ENCODE results near the gene CASR. TPM values are rescaled to one million over a fixed set of nuclear protein-coding genes. Genes with fewer than 3 reads are reported as not detected.

CASR gene
- polyA plus RNA-seq, 1 of the 3 experiments (the other 2 are of a cell fraction) = not detected

DNA sequence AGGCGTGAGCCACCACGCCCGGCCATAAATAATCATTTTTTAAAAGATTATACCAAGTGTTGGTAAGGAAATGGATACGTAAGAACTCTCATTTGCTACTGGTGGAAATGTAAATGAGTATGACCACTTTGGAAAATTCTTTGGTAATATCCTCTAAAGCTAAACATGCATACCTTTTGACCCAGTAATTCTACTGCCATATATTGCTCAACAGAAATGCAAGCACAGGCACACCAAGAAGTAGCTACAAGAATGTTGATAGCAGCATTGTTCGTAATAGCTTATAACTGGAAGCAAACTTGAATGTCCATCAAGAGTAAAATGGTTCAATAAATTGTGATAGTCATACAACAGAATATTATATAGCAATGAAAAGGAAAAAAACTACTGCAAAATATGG is 4.8 kb upstream of the CASR start:
- no peaks in the 10 kb centered on the region for H3K79me2 ChIP-seq (ENCODE audit: insufficient read depth)
- H3K27ac ChIP-seq (ENCODE audit: low read depth in 2 of 2, low read length in 1 of 2) = no peak overlapping the region
- H3K27me3 ChIP-seq (ENCODE audit: insufficient read depth) = peaks cover 7% of the 10 kb centered on the region; the same call in 1 of the 2 replicates
- POLR2A ChIA-PET = no interaction called here
- H3K4me1 ChIP-seq (ENCODE audit: control insufficient read depth in 1 of 2, insufficient read depth in 2 of 2, low read depth in 1 of 2, low read length in 1 of 2) = no peaks in the 10 kb centered on the region
- no peak overlapping the region for H3K9ac ChIP-seq
- no peaks in the 10 kb centered on the region for H3K36me3 ChIP-seq (replicated peaks in 1 of 2; ENCODE audit: control insufficient read depth in 1 of 2, insufficient read depth in 2 of 2, low read length in 1 of 2)
- TF ChIP-seq MXI1 (IDR thresholded peaks at IDR 0.05; ENCODE audit: low read depth, low read length) (no peak), GATA2 (CRISPR knock-in tag; IDR thresholded peaks at IDR 0.05) (no peak), TCF12 (IDR thresholded peaks at IDR 0.05) (no peak), EZH2phosphoT487 (IDR thresholded peaks at IDR 0.05; ENCODE audit: borderline replicate concordance, low read depth) (no peak), TEAD4 (IDR thresholded peaks at IDR 0.05; ENCODE audit: borderline replicate concordance, insufficient read depth) (no peak), SMC3 (IDR thresholded peaks at IDR 0.05; ENCODE audit: low read depth, low read length) (no peak), RXRA (IDR thresholded peaks at IDR 0.05; ENCODE audit: borderline replicate concordance, low read depth) (no peak), FOSL2 (IDR thresholded peaks at IDR 0.05; ENCODE audit: borderline replicate concordance, low read depth) (no peak), ZBTB33 (IDR thresholded peaks at IDR 0.05; ENCODE audit: borderline replicate concordance, low read depth) (no peak)
- TF ChIP-seq, protein P1, sequence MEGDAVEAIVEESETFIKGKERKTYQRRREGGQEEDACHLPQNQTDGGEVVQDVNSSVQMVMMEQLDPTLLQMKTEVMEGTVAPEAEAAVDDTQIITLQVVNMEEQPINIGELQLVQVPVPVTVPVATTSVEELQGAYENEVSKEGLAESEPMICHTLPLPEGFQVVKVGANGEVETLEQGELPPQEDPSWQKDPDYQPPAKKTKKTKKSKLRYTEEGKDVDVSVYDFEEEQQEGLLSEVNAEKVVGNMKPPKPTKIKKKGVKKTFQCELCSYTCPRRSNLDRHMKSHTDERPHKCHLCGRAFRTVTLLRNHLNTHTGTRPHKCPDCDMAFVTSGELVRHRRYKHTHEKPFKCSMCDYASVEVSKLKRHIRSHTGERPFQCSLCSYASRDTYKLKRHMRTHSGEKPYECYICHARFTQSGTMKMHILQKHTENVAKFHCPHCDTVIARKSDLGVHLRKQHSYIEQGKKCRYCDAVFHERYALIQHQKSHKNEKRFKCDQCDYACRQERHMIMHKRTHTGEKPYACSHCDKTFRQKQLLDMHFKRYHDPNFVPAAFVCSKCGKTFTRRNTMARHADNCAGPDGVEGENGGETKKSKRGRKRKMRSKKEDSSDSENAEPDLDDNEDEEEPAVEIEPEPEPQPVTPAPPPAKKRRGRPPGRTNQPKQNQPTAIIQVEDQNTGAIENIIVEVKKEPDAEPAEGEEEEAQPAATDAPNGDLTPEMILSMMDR (IDR thresholded peaks at IDR 0.05) = no peak
- TF ChIP-seq, protein P2, sequence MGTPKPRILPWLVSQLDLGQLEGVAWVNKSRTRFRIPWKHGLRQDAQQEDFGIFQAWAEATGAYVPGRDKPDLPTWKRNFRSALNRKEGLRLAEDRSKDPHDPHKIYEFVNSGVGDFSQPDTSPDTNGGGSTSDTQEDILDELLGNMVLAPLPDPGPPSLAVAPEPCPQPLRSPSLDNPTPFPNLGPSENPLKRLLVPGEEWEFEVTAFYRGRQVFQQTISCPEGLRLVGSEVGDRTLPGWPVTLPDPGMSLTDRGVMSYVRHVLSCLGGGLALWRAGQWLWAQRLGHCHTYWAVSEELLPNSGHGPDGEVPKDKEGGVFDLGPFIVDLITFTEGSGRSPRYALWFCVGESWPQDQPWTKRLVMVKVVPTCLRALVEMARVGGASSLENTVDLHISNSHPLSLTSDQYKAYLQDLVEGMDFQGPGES (IDR thresholded peaks at IDR 0.05; ENCODE audit: low read depth, low read length) = no peak
- TF ChIP-seq, protein P3, sequence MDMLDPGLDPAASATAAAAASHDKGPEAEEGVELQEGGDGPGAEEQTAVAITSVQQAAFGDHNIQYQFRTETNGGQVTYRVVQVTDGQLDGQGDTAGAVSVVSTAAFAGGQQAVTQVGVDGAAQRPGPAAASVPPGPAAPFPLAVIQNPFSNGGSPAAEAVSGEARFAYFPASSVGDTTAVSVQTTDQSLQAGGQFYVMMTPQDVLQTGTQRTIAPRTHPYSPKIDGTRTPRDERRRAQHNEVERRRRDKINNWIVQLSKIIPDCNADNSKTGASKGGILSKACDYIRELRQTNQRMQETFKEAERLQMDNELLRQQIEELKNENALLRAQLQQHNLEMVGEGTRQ (IDR thresholded peaks at IDR 0.05; ENCODE audit: borderline replicate concordance, low read depth, low read length) = no peak
- TF ChIP-seq, protein P4, sequence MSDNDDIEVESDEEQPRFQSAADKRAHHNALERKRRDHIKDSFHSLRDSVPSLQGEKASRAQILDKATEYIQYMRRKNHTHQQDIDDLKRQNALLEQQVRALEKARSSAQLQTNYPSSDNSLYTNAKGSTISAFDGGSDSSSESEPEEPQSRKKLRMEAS (IDR thresholded peaks at IDR 0.05; ENCODE audit: low read depth) = no peak
- H3K4me3 ChIP-seq (ENCODE audit: low read depth in 2 of 2, low read length in 1 of 2) = no peak overlapping the region
- H2AFZ ChIP-seq (ENCODE audit: low read depth) = no peak overlapping the region
- 0 out of 2 replicates have a peak, but pooled peaks cover 2% of the 10 kb centered on the region for H3K9me2 ChIP-seq
- WGBS (ENCODE audit: low lambda C conversion rate) = 19% methylated on average over 5 of the region's 5 CpGs
- DNase-seq = no peak
- H3K9me3 ChIP-seq = no peaks in the 10 kb centered on the region
- no peaks in the 10 kb centered on the region for H3F3A ChIP-seq (replicated peaks; ENCODE audit: insufficient read depth)
- no peak overlapping the region for H3K4me2 ChIP-seq
- no peaks in the 10 kb centered on the region for H4K20me1 ChIP-seq (ENCODE audit: insufficient read depth)
- CTCF ChIA-PET = no interaction called here
